Ramos (cell line): ENCODE measurements around the gene PADI1.

ENCODE experiments used
- in situ Hi-C: fragments of 300-500 bp; cut with MboI; formaldehyde crosslinking; loops from one replicate; pipeline ENCODE4 v1.14.3; 2022; ENCODE audit warnings: low sequenced_read_pairs; ENCODE audit not compliant: unreplicated experiment

PADI1 gene

GRCh38 chr1:17181781-17182464 lies 23.0 kb upstream of the PADI1 start:
- in situ Hi-C loops, result no loop called here

GRCh38 chr1:17183388-17184160 lies 21.4 kb upstream of the PADI1 start:
- in situ Hi-C loops, result no loop called here

DNA sequence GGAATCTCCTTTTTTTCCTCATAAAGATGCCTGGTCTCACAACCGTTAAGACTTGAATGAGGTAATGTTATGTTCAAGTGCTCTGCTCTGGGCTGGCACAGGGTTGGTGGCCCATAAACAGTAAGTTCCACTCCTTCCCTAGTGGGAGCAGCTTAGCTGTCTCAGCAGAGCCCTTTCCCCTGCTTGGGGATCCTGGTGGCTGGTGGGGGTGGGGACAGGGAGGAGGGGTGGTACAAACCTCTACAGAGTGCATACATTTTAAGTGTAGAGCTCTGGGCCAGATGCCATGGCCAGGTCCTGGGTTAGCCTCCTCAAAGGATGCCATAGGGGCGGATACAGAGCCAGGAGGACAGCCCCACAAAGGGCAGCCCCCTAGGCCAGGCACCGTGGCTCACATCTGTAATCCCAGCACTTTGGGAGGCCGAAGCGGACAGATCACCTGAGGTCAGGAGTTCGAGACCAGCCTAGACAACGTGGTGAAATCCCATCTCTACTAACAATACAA lies 20.7 kb upstream of the PADI1 start:
- in situ Hi-C loops, result no loop called here

DNA sequence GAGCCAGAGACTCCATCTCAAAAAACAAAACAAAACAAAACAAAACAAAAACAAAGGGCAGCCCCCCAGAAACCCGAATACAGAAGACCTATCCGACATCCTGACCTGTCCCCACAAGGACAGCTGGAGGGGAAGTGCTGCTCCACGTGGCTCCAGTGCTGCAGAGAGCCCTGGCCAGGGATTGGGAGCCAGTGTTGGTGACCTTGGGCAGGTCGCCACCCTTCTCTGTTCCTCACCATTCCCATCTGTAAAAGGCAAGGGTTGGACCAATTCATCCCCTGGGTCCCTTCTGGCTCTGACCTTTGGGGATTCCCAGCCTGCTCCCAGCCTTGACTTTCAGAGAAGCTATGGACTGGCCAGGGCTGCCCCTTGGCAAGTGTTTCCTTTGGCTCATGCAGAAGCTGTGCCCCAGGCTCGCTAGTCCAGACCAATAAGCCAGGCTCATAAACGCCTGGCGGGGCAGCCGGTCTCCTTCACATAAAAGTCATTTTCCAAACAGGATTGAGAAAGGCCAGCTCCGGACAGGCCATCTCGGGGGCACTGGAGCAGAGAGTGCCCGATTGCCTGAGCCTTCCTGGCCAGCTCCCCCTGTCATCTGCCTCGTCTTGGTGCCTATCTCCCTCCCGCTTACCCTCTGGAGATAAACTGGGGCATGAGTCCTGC lies 20.0 kb upstream of the PADI1 start:
- in situ Hi-C loops, result no loop called here

DNA sequence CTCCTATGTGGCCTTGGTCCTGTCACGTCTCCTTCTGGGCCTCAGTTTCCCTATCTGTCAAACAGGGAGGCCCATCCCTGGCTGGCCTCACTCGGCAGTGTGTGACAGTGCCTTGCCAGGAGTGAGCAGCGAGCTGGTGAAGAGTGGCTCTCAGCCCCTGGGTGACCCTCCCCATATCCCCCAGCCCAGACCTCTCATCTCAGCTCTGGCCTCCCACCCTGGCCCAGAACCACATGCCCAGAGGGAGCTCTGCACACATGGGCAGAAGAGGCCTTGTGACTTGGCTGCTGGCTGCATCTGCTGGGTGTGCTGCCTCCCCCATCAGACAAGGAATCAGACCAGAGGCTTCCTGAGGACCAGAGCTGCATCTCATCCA lies 19.5 kb upstream of the PADI1 start:
- in situ Hi-C loops, result no loop called here

- in situ Hi-C loops, result no loop called here
Measured at GRCh38 chr1:17186216-17186909, 18.6 kb upstream of the PADI1 start.

DNA sequence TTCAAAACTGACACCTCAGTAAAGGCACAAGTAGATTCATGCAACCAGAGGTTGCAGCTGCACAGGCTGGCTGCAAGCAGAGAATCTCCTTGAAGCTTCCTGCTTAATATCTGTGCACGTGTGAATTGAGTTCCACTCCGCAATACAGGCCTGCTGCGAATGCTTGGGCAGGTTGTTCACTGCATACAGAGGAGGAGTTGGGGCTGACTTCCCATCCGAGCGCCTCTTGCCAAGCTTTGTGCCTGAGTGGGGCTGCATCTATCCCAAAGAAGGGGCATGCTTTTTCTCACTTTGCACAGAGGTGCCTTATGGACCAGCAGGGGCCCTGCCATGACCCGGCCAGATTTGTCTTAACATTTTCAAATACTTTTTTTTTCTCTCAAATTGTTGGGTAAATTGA lies 17.9 kb upstream of the PADI1 start:
- in situ Hi-C loops, result no loop called here

- in situ Hi-C loops, result no loop called here
Measured at GRCh38 chr1:17188217-17188616, 16.7 kb upstream of the PADI1 start.

GRCh38 chr1:17188889-17189631 lies 15.9 kb upstream of the PADI1 start:
- in situ Hi-C loops, result no loop called here

DNA sequence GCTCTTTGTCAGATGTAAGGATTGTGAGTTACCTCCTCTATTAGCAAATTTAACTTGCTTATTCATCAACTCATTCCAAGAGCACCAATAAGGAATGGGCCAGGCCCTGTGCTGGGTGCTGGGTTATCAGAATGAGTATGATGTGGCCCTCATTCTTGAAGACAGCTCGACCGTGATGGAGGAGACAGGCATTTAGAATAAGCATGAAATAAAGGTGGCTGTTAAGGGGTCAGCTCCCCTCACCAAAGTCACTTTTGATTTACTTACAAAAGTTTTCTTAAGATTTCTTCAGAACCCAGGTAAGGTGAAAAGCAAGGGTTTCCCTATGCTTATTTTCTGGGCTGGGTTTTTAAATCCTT lies 15.3 kb upstream of the PADI1 start:
- in situ Hi-C loops, result no loop called here

DNA sequence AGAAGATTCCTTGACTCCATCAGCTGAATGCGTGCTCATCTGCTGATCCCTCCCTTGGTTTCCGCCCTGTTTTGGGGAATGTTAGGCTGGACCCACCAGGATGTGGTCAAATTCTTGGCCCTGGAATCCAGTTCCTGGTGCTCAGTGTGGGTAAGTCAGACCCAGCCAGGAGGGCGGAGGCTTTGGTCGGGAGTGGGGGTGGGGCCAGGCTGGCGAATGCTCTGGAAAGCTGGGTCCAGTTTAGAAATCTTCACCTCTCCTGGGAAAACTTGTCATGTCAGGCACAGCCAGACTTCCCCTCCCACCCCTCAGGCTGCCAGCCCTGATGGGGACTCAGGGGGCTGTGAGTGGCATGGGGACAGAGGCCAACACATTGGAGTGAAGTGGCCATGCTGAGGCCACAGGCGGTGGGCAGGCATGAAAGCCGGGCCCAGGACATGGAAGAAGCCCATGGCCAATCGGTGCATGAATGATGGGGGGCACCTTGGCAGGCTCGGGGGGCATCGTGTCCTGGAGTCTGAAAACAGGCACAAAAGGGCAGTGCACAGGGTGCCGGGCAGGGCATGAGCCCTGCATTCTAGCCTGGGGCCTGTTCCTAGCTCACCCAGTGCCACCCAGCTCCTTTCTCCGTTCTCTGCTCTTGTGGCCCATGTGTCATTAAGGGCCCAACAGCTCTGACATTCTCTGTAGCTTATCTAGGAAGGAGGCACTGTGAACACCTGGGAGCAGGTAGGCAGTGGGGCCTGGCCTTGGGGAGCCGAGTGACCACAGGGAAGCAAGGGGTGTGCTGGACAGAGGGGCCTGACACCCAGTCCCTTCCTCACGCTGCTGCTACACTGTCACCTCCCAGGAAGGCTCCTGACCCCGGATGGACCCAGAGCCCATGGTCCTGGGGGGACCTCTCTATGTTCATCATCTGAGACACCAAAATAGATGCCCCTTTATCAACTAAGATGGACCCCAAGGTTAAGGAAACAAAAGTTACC lies 14.6 kb upstream of the PADI1 start:
- in situ Hi-C loops, result no loop called here

GRCh38 chr1:17191990-17192242 lies 13.0 kb upstream of the PADI1 start:
- in situ Hi-C loops, result no loop called here

DNA sequence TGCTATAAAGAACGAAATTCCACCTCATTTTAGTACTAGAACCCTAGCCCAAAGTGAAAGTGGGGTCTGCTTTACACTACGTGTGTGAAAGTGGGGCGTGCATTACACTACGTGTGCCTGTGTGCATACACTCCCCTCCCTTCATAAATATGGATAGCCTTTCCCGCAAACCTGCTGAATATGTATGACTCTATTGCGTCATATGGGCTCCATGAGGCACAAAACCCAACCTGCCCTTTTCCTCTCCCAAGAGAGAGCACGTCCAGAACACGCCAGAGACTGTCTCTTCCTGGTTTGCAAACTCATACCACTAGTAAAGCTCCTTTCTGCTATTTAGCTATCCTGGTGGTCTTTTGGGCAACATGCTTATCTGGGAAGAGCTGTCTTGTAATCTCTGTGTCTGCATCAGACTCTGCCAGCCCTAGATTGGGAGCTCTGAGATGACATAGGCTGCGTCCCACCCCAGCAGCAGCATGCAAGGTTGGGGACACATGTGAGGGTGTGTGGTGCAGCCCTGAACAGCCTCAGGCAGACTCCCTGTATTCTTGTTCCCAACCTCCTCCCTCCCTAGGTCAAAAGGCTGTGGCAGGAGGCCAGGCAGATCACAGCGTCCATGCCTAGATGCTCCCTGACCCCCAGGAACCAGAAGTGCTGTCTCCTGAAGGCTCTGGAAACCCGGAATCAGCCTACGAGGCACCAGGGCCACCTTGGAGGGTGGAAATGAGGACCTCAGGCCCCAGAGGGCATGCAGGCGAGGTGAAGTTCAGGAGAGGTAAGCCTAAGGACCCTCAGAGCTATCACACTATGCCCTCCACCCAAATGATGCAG lies 12.3 kb upstream of the PADI1 start:
- in situ Hi-C loops, result no loop called here

DNA sequence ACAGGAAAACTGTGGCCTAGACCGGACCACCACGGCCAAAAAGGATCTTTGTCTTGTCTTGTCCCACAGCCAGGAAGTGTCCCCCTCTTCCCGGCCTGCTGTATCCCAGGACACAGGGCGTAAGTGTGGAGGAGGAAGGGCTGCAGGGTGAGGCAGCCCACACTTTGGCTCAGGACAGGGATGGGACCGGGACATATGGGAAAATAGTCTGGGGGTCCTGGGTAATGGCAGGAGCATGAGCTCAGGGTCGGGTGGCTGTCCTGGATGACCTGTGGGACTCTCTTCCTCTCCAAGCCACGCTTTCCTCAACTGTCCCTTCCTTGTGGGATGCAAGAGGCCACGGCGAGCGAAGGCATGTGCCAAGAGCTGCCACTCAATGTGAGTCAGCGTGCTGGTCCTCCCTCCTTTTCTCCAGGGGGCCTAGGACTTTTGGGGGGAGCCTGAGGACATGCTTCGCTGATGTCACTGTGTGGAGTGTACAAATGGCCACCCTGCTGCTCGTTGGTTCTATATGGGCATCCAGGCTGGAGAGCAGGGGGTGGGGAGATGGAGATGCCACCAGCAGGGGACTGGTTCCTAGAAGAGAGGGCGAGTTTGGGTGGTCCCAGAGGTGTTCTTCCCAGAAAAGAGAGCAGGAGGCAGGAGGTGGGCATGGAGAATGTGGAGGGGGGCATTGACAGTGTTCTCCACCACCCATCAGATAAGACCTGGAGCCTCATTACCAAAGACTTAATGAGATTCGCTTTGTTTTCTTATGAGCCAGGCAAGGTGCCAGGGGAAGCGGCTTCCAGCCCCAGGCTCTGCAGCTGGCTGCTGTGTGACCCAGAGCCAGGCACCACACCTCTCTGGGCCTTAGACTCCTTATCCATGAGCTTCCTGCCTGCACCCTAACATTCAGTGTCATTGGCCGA lies 11.5 kb upstream of the PADI1 start:
- in situ Hi-C loops, result no loop called here

GRCh38 chr1:17194133-17194475 lies 10.8 kb upstream of the PADI1 start:
- in situ Hi-C loops, result no loop called here

GRCh38 chr1:17194615-17195528 lies 10.1 kb upstream of the PADI1 start:
- in situ Hi-C loops, result no loop called here
